Vagina (tissue), 2 donors: Measurements from ENCODE around the gene MTA1.

Source experiments
- CTCF ChIP-seq, 3 experiments: fragments of 450-650 bp in 2 of 3; fragments of 200-600 bp in 1 of 3; sonication (generic) in 1 of 3; IDR thresholded peaks; one replicate each; pipeline ENCODE4 v1.5.1; 2017 to 2019; ENCODE audit warnings: antibody characterized with exemption in 3 of 3, mild to moderate bottlenecking in 2 of 3, moderate library complexity in 2 of 3
- POLR2A ChIP-seq, 2 donors: fragments of 450-650 bp; IDR thresholded peaks; one replicate each; pipeline ENCODE4 v1.6.1; 2017; ENCODE audit warnings: antibody characterized with exemption in 2 of 2, mild to moderate bottlenecking in 2 of 2, moderate library complexity in 2 of 2
- POLR2AphosphoS5 ChIP-seq, 2 donors: sonication (generic); formaldehyde crosslinking; IDR thresholded peaks; one replicate each; pipeline ENCODE4 v1.9.0; 2017; ENCODE audit warnings: antibody characterized with exemption in 2 of 2, mild to moderate bottlenecking in 2 of 2, low read depth in 1 of 2; ENCODE audit not compliant: insufficient read depth in 1 of 2

- TF ChIP-seq CTCF (IDR thresholded peaks at IDR 0.05) (no peak), POLR2AphosphoS5 (IDR thresholded peaks at IDR 0.05; ENCODE audit: insufficient read depth in 1 of 2, low read depth in 1 of 2) (no peak), POLR2A (IDR thresholded peaks at IDR 0.05) (no peak)
Measured at GRCh38 chr14:105503296-105503640, 83.6 kb downstream of the MTA1 start.
